PC-9 (cell line): ENCODE results near the gene ZACN.

Experiments
- CTCF ChIP-seq: fragments of 200-600 bp; sonication (generic); conservative IDR thresholded peaks from 2 replicates; pipeline ENCODE4 v1.6.1; 2017; ENCODE audit warnings: mixed run types, antibody characterized with exemption, mild to moderate bottlenecking, moderate library complexity
- EZH2 ChIP-seq: fragments of 200-600 bp; sonication (generic); IDR thresholded peaks from 2 replicates; pipeline ENCODE4 v1.8.0; 2017; ENCODE audit warnings: antibody characterized with exemption, low read depth

- no peak for TF ChIP-seq CTCF
- TF ChIP-seq EZH2: no peak
These were observed 12.7 kb downstream of the ZACN start for GRCh38 chr17:76091526-76092286.
